ENCODE measurements around the gene SIRT3.

SIRT3 gene

DNA sequence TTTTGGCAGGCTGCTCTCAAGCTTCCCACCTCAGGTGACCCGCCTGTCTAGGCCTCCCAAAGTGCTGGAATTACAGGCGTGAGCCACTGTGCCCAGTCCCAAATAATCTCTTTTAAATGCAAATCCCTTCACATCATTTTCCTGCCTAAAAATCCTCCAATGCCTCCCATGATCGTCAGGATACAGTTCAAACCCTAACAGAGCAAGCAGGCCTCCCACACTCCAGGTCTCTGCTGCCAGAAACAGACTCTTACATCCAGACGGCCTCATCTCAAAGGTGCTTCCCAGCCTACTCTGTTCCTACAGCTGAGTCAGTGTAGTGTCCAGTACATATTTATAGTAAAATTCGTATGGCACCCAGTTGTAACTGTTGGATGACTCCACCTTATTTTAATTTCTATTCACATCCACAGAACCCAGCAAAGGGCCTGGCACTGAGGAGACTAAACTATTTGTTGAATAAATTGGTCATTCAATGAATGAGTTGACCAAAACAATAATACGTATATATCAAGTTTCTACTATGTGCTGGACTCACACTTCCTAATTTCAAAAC is 8.2 kb downstream of the SIRT3 start:
- DNase-seq (ENCODE audit: extremely low spot score), result no peak
- ChIA-PET CTCF (interaction anchor here (0.6 to 5.3 kb wide), 3 partner anchors 23 to 134 kb away, joined by 3 to 24 read pairs (median 3); no protein-coding TSS in a partner anchor), POLR2A (no interaction called here)
- TF ChIP-seq, protein P1, sequence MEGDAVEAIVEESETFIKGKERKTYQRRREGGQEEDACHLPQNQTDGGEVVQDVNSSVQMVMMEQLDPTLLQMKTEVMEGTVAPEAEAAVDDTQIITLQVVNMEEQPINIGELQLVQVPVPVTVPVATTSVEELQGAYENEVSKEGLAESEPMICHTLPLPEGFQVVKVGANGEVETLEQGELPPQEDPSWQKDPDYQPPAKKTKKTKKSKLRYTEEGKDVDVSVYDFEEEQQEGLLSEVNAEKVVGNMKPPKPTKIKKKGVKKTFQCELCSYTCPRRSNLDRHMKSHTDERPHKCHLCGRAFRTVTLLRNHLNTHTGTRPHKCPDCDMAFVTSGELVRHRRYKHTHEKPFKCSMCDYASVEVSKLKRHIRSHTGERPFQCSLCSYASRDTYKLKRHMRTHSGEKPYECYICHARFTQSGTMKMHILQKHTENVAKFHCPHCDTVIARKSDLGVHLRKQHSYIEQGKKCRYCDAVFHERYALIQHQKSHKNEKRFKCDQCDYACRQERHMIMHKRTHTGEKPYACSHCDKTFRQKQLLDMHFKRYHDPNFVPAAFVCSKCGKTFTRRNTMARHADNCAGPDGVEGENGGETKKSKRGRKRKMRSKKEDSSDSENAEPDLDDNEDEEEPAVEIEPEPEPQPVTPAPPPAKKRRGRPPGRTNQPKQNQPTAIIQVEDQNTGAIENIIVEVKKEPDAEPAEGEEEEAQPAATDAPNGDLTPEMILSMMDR (IDR thresholded peaks at IDR 0.05; ENCODE audit: control extremely low read depth, extremely low read depth, low read depth, missing control alignments), result no peak

DNA sequence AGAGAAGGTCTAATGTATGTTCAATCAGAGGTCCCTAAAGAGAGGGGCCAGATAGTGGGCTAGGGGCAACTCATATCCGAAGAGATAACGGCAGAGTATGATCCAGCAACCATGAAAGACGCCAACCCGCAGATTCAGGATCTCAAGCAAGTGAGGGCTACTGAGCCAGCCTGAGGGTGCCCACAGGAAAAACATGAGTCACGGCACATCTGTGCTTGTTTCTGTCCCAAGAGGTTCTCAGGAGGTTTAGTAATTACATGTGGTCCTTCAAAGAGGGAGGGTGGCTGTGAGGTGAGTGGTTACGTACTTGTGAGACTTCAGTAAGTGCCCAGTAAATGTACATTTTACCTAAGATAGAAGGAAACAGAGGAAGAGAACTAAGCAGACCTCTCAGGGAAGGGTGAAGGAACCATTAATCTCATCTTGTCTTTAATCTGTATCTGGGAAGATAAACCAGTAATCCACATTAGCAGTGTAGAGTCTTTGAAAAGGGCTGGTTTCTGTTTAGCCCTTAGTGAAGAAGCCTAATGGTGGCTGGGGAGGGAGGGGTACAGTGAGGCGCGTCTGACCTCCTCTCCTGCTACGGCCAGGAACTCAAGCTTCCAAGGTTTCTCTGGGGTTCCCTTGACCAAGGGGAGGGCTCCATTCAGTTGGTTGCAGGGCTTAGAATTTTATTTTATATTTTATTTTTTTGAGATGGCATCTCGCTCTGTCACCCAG is 10.2 kb downstream of the SIRT3 start:
- peak; percentile 52 for DNase-seq (ENCODE audit: extremely low spot score)
- CTCF ChIA-PET, result interaction anchor here (1.0 kb wide), 1 partner anchor 10 kb away, joined by 3 read pairs; no protein-coding TSS in a partner anchor
- POLR2A ChIA-PET, result no interaction called here
- TF ChIP-seq, protein P1 (IDR thresholded peaks at IDR 0.05; ENCODE audit: control extremely low read depth, extremely low read depth, low read depth, missing control alignments), result no peak

DNA sequence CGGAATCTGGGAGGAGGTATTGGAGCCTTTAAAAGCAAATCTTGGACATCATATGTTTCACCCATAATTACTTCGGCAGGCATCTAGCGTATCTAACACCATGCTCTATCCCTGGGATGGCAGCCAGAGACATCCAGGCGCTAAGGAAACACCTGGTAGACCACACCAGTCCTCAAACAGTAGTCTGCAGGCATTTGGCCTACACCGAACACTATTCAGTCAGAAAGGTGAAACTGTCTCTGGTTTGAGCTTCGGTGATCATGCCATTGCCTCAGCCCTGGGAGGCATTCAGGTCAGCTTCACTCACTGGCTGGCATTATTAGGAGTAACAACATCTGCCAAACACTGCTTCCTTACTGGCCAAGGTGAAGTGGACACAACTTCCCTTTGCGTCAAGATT is 11.7 kb downstream of the SIRT3 start:
- TF ChIP-seq, protein P1 (IDR thresholded peaks at IDR 0.05; ENCODE audit: control extremely low read depth, extremely low read depth, low read depth, missing control alignments), result no peak
- ChIA-PET POLR2A (no interaction called here), CTCF (no interaction called here)
- DNase-seq (ENCODE audit: extremely low spot score), result no peak

DNA sequence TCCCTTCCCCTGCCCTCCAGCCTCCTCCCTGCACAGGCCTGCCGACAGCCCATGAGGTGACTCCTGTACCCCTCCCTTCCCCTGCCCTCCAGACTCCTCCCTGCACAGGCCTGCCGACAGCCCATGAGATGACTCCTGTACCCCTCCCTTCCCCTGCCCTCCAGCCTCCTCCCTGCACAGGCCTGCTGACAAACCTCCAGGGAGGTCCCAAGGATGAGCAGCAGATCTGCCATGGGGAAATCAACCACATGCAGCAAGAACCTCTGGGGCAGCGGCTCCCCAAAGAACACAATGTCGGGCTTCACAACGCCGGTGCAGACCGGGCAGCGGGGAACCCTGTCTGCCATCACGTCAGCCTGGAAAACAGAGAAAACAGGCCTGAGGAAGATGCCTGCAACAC is 12.3 kb downstream of the SIRT3 start:
- no peak for DNase-seq (ENCODE audit: extremely low spot score)

DNA sequence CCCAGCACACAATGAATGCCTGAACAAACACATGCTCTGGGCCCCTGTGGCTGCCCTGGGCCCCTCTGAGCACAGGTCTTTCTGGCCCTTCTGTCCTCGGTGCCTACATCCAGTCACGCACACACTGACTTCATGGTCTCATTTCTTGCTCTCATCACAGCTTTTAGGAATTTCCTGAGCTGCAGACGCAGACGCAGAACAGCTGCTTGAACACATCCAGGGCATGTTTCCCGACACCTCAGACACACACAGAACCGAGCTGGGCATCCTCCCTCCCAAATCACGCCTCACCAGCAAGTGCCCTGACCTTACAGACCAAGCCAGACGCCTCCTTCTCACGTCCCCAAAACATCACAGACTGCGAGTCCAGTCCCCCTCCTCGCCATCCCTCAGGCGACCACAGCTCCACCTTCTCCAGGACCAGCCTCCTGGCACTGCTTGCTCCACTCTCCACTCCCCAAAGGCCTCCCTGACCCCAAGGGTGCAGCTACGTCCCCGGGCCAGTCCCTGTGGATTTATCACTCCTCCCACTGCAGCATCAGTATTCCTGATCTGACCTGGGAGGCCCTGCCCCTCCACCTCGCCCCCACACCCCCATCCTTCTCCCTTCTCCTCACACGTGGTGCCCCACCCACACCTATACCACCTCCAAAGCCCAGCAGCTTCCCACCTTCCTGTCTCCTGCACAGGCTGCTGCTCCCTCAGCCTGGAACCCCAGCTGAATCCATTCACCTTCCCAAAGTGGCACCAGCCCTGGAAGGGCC is 12.9 kb downstream of the SIRT3 start:
- no peak for DNase-seq (ENCODE audit: extremely low spot score)
- TF ChIP-seq, protein P1 (IDR thresholded peaks at IDR 0.05; ENCODE audit: control extremely low read depth, extremely low read depth, low read depth, missing control alignments), result no peak
- POLR2A ChIA-PET, result interaction anchor here (0.5 kb wide), 1 partner anchor 54 kb away, joined by 3 read pairs; no protein-coding TSS in a partner anchor
- CTCF ChIA-PET, result interaction anchor here (1.1 to 2.5 kb wide), 3 partner anchors 10 to 28 kb away, joined by 3 to 9 read pairs (median 3); no protein-coding TSS in a partner anchor

More for the DNA sequence above, 12.3 kb downstream of the SIRT3 start:
- ChIA-PET POLR2A (interaction anchor here (0.5 kb wide), 1 partner anchor 53 kb away, joined by 3 read pairs; no protein-coding TSS in a partner anchor), CTCF (interaction anchor here (1.1 kb wide), 1 partner anchor 10 kb away, joined by 3 read pairs; no protein-coding TSS in a partner anchor)
- TF ChIP-seq, protein P1 (IDR thresholded peaks at IDR 0.05; ENCODE audit: control extremely low read depth, extremely low read depth, low read depth, missing control alignments), result no peak
